ENCODE data around the gene RNF152. TPM values are rescaled to one million over a fixed set of nuclear protein-coding genes. Genes with fewer than 3 reads are reported as not detected.

The RNF152 gene
- polyA plus RNA-seq, 1 donor from 2014 or later, result 22.9 TPM

DNA sequence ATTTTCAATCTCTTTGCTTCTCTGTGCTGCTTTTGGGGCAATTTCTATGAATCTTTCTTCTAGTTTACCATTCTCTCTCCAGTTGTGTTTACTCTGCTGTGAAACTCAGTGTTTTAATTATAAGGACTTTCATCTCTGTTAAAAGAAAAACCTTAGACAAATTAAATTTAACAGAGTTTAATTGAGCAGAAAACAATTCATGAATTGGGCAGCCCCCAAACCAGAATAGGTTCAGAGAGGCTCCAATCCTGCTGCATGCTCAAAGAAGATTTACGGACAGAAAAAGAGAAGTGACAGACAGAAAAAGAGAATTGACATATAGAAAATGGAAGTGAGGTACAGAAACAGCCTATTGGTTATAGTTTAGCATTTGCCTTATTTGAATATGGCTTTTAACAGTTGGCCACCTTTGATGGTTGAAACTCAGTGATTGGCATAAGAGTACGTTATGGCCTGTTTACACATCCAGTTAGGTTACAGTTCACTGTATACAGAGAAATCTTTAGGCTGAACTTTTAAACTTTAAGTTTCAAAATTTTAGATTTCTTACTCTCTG, 120.4 kb downstream of the RNF152 start:
- H3K4me2 ChIP-seq (ENCODE audit: low read length), result no peak overlapping the region
- H2AFZ ChIP-seq (ENCODE audit: low read depth, low read length), result no peak overlapping the region
- H3K9ac ChIP-seq (ENCODE audit: low read length), result no peak overlapping the region
- no peaks in the 10 kb centered on the region for H3K36me3 ChIP-seq (ENCODE audit: insufficient read depth, low read length)
- H3K27ac ChIP-seq (ENCODE audit: low read length), result no peak overlapping the region
- H3K9me2 ChIP-seq (ENCODE audit: insufficient read depth, low read length), result no peaks in the 10 kb centered on the region
- no peak overlapping the region for H3K4me3 ChIP-seq (ENCODE audit: low read length)
- H3F3A ChIP-seq (ENCODE audit: insufficient read depth, low read length, poor library complexity, severe bottlenecking), result no peaks in the 10 kb centered on the region
- no peaks in the 10 kb centered on the region for H3K9me3 ChIP-seq (ENCODE audit: low read length)
- H4K20me1 ChIP-seq (ENCODE audit: insufficient read depth), result no peaks in the 10 kb centered on the region
- no peaks in the 10 kb centered on the region for H3K27me3 ChIP-seq (ENCODE audit: insufficient read depth, low read depth, low read length)
- TF ChIP-seq MXI1 (conservative IDR thresholded peaks at IDR 0.05; ENCODE audit: poor library complexity, severe bottlenecking), result no peak
- no peak for TF ChIP-seq RAD21 (conservative IDR thresholded peaks at IDR 0.05)
- no peak for TF ChIP-seq TAF1 (IDR thresholded peaks at IDR 0.05; ENCODE audit: low read depth)
- TF ChIP-seq POLR2AphosphoS5 (IDR thresholded peaks at IDR 0.05), result no peak
- TF ChIP-seq EP300 (conservative IDR thresholded peaks at IDR 0.05; ENCODE audit: poor library complexity, severe bottlenecking), result no peak
- TF ChIP-seq EZH2 (IDR thresholded peaks at IDR 0.05; ENCODE audit: borderline replicate concordance, insufficient read depth, low read length, poor library complexity, severe bottlenecking), result no peak
- no peak for TF ChIP-seq CTCF (IDR thresholded peaks at IDR 0.05; ENCODE audit: poor library complexity, severe bottlenecking)
- TF ChIP-seq REST (IDR thresholded peaks at IDR 0.05; ENCODE audit: borderline replicate concordance), result no peak
- TF ChIP-seq SMC3 (conservative IDR thresholded peaks at IDR 0.05; ENCODE audit: poor library complexity), result no peak
- H3K79me2 ChIP-seq (replicated peaks; ENCODE audit: insufficient read depth, low read length), result no peaks in the 10 kb centered on the region

DNA sequence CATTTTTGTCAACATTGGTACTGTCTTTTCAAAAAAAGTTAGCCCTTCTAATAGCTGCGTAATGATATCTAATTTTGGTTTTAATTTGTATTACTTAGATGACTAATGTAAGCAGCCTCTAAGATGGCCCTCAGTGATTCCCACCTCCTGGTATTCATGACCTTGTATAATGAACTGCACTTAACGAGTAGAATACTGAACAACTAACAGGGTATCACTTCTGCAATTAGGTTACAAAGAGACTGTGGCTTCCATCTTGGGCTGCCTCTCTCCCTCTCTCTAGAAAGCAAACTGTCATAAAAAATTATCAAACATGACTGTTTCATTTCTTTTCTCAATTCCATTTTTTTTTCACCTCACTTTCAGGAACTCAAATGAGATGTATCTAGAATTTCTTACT, 120.9 kb downstream of the RNF152 start:
- Histone ChIP-seq H3K4me2 (ENCODE audit: low read length) (no peak overlapping the region), H3K79me2 (replicated peaks; ENCODE audit: insufficient read depth, low read length) (no peaks in the 10 kb centered on the region), H3K27ac (ENCODE audit: low read length) (no peak overlapping the region), H3K9me3 (ENCODE audit: low read length) (no peaks in the 10 kb centered on the region), H3F3A (ENCODE audit: insufficient read depth, low read length, poor library complexity, severe bottlenecking) (no peaks in the 10 kb centered on the region), H3K27me3 (ENCODE audit: insufficient read depth, low read depth, low read length) (no peaks in the 10 kb centered on the region), H3K4me3 (ENCODE audit: low read length) (no peak overlapping the region), H3K9ac (ENCODE audit: low read length) (no peak overlapping the region), H3K36me3 (ENCODE audit: insufficient read depth, low read length) (no peaks in the 10 kb centered on the region), H4K20me1 (ENCODE audit: insufficient read depth) (no peaks in the 10 kb centered on the region), H3K9me2 (ENCODE audit: insufficient read depth, low read length) (no peaks in the 10 kb centered on the region), H2AFZ (ENCODE audit: low read depth, low read length) (no peak overlapping the region)
- no peak for TF ChIP-seq MXI1 (conservative IDR thresholded peaks at IDR 0.05; ENCODE audit: poor library complexity, severe bottlenecking)
- TF ChIP-seq SMC3 (conservative IDR thresholded peaks at IDR 0.05; ENCODE audit: poor library complexity), result no peak
- no peak for TF ChIP-seq REST (IDR thresholded peaks at IDR 0.05; ENCODE audit: borderline replicate concordance)
- no peak for TF ChIP-seq TAF1 (IDR thresholded peaks at IDR 0.05; ENCODE audit: low read depth)
- TF ChIP-seq EZH2 (IDR thresholded peaks at IDR 0.05; ENCODE audit: borderline replicate concordance, insufficient read depth, low read length, poor library complexity, severe bottlenecking), result no peak
- TF ChIP-seq POLR2AphosphoS5 (IDR thresholded peaks at IDR 0.05), result no peak
- no peak for TF ChIP-seq RAD21 (conservative IDR thresholded peaks at IDR 0.05)
- TF ChIP-seq CTCF (IDR thresholded peaks at IDR 0.05; ENCODE audit: poor library complexity, severe bottlenecking), result no peak
- no peak for TF ChIP-seq EP300 (conservative IDR thresholded peaks at IDR 0.05; ENCODE audit: poor library complexity, severe bottlenecking)
